HG03469 (cell line): ENCODE results near the gene RAB11FIP5.
A peak's percentile ranks its signal among the peaks of the same experiment; 100 is the strongest.
"Not testable (repeated sequence)": the region's sequence is repeated elsewhere in the genome, so short reads cannot be mapped to it uniquely, and the experiment has no call there.

ENCODE experiments used
- ATAC-seq: cut with Tn5 transposase; IDR thresholded peaks from one replicate; pipeline ENCODE4 v1.9.1; 2021; ENCODE audit warnings: mild to moderate bottlenecking, moderate library complexity, moderate number of reproducible peaks; ENCODE audit not compliant: unreplicated experiment

Gene RAB11FIP5, protein sequence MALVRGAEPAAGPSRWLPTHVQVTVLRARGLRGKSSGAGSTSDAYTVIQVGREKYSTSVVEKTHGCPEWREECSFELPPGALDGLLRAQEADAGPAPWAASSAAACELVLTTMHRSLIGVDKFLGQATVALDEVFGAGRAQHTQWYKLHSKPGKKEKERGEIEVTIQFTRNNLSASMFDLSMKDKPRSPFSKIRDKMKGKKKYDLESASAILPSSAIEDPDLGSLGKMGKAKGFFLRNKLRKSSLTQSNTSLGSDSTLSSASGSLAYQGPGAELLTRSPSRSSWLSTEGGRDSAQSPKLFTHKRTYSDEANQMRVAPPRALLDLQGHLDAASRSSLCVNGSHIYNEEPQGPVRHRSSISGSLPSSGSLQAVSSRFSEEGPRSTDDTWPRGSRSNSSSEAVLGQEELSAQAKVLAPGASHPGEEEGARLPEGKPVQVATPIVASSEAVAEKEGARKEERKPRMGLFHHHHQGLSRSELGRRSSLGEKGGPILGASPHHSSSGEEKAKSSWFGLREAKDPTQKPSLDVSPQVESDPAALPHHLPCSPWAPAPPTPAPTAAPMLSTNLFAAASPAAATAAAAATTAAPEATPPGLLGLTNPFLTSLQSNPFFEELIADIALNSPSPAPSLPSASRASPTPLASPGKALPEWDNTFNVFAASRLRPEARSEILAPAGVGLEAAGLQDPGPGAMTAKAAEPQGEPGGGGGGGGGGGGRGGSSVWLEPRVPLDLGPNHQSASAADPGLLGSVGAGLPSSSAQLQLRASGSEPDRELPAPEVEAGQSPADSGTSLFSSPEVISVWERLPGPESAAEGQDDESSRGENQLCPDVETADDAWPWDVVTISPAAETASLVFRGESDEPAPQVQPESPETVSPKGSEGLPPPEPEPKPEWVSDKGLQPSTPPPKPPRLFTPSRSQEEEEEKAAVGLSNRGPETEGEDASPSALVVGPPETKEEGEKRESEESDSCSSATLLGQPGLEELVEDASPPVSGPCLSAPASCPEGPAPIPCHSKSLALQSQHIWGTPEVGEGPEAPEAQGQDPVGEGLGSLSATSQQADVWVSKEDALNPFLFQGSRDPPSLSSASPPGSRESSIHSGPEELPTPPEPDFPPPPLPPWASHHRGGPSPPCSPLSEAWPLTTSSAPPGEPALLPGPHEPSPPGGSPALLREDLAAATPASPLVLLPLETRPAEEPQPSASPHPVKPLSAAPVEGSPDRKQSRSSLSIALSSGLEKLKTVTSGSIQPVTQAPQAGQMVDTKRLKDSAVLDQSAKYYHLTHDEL (N-terminal part only)

DNA sequence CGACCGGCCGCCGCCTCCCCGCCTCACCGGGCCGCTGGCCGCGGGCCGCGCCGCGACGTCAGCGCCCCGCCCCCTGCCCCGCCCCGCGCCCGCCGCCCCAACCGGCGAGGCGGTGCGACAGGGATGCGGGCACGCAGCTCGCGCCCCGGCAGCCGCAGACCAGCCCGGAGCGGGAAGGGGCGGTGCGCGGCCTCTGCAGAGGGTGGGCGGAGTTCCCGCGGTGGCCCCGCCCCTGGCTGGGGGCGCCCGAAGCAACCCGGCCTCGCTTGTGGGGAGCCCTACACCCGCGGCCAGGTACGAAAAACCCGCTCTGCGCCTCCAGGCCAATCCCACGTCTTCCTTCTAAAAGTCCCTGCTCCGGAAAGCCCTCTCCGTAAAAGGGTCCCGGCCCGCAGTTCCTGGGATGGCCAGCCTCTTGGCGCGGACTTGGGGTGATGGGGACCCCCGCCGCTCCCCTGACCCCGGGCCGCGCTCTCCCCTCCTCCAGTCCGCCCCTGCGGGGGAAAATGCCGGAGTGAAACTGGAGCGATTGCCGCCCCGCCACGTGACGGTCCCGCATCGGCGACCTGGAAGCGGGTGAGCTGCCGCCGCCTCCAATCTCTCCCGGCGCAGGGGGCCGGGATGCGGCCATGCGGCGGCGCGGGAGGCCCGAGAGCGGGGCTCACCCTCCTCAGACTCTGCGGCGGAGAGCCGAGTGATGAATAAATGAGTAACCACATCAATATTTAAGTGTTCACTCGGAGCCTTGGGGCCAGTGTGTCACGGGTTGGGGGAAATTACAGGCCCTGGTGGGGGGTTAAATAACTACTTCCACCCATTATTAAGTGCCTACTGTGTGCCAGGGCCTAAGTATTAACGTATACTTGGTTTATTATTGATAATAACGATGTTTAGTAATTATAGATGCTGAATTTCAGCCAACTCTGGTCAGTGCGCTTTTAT lies at the start of gene RAB11FIP5:
RAB11FIP5 (minus strand) TSS at position 36 of the 942 bp plus-strand sequence. CDS start 171 bp downstream, outside the sequence.
- ATAC-seq, result peak; percentile 66

GRCh38 chr2:73156539-73157124 lies 43.9 kb upstream of the RAB11FIP5 start:
- ATAC-seq, result no peak

GRCh38 chr2:73142937-73143336 lies 30.2 kb upstream of the RAB11FIP5 start:
- no peak for ATAC-seq

- ATAC-seq, result no peak
These were observed 29.1 kb upstream of the RAB11FIP5 start for GRCh38 chr2:73141896-73142295.

DNA sequence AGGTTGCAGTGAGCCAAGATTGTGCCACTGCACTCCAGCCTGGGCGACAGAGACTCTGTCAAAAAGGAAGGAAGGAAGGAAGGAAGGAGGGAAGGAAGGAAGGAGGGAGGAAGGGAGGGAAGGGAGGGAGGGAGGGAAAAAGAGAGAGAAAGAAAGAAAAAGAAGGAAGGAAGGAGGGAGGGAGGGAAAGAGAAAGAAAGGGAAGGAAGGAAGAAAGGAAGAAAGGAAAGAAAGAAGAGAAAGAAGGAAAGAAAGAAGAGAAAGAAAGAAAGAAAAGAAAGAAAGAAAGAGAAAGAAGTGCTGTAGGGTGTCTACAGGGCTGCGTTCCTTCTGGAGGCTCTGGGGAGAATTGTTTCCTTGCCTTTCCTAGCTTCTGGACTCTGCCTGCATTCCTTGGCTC lies 22.5 kb upstream of the RAB11FIP5 start:
- ATAC-seq, result no peak

- no peak for ATAC-seq
These were observed 21.7 kb upstream of the RAB11FIP5 start for GRCh38 chr2:73134471-73134870.

DNA sequence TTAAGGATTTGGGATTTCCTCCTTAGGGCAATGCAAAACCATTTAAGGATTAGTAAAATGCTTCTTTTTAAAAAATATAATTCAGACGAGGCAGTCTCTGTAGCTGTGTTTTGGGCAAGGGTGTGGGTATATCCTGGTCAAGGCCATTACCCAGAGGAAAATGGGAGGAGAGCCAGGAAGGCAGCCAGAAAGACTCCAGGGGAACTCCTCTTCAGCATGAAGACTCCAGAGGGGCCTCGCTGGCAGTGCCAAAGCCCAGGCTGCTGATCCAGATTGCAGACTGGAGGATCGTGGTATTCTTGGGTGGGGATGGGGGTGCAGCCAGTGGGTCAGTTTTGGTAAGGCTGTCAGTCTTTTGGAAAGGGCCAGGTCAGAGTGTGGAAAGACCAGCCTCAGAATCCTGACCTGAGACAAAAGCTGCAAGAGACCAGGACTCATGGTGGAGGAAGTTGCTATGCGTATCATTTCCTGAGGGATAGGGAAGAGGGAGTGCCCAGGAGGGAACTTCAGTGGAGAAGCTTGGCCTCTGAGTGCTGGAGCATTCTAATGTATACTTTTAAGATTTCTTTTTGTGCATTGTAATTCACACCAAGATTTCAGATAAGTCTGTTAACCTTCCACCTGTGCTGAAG lies 20.9 kb upstream of the RAB11FIP5 start:
- no peak for ATAC-seq

DNA sequence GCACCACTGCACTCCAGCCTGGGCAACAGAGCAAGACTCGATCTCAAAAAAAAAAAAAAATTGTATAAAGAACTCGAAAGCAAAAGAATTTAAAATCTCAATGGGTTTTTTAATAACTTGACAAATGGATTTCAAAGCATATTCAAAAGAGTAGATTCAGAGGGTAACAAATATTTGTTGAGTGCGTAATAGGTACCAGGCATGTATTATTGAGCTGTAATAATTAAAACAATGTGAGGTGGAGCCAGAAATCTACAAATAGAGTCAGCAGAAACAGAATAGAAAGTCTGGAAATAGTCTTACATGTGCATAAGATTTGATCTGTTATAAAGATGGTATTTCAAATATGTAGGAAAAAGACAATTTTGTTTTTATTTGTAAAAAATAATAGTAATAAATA lies 19.1 kb upstream of the RAB11FIP5 start:
- no peak for ATAC-seq

DNA sequence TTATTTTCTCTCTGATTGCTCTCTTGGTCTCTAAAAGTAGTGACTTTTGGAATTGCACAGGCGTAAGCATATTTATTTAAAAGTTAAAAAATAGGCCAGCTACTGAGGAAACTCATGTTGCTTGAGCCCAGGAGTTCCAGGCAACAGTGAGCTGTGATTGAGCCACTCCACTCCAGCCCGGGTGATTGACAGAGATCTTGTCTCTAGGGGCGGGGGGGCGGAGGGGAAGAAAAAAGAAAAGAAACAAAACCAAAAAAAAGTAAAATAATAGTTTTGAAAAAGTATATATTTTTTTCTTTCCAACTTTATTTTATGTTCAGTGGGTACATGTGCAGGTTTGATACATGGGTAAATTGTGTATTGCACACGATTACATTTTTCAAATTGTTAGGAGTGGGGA lies 18.0 kb upstream of the RAB11FIP5 start:
- ATAC-seq, result no peak

- ATAC-seq, result no peak
These were observed 16.2 kb upstream of the RAB11FIP5 start for GRCh38 chr2:73128841-73129535.

- no peak for ATAC-seq
These were observed 9.8 kb upstream of the RAB11FIP5 start for GRCh38 chr2:73122536-73122935.

DNA sequence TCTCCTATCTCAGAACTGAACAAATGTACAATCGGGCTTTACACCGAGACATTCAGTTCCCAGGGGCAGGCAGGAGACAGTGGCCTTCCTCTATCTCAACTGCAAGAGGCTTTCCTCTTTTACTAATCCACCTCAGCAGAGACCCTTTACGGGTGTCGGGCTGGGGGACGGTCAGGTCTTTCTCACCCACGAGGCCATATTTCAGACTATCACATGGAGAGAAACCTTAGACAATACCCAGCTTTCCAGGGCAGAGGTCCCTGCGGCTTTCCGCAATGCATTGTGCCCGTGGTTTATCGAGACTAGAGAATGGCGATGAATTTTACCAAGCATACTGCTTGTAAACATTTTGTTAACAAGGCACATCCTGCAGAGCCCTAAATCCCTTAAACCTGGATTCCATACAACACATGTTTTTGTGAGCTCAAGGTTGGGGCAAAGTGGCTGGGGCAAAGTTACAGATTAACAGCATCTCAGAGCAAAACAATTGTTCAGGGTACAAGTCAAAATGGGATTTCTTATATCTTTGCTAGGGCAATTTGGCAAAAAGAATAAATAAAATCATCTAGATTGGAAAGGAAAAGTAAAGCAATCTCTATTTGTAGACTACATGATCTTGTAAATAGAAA lies 7.0 kb upstream of the RAB11FIP5 start:
- ATAC-seq, result not testable (repeated sequence)

DNA sequence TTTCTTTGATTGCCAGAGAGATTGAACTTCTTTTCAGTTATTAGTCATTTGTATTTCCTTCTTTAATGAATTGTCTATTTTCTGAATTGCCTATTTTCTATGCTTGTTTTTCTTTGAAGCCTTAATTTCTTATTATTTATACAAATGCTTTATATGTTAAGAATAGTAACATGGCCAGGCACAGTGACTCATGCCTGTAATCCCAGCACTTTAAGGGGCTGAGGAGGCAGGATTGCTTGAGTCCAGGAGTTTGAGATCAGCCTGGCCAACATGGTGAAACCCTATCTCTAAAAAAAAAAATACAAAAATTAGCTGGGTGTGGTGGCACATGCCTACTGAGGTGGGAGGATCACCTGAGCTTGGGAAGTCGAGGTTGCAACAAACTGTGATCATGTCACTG lies 4.7 kb upstream of the RAB11FIP5 start:
- ATAC-seq, result no peak

DNA sequence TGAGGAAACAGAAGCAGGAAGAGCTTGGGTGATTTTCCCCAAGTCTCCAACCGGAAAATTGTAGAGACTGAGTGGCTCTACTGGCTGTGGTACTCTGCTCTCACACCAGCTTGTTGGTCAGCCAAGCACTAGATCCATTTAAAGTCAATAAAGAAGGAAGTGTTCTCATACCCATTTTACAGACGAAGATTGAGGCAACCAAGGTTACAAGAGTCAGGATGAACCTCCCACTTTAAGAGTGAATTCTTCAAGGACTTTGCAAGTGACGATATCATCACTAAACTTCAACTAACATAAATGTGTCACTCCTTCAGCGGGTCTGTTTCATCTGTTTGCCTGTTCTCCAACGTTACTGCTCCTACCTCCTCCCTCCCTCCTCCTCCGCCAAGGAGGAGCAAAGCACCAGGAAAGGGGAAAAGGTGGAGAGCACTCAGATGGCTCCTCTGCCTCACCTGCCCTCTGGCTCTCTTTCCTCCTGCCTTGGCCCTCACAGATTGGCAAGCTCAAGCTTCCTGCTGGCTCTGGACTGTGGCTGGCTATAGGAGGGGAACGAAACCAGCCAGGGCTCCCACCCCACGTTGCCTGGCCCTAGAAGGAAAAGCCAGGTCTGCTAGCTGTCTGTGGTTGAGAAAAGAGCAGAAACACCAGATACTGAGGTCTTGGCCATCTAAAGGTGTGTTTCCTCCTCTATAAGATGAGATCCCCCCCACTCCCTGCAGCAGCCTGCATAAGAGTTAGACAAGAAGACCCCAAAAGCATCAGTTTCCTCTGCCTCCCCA lies 3.6 kb upstream of the RAB11FIP5 start:
- no peak for ATAC-seq

GRCh38 chr2:73114273-73114867 lies 1.6 kb upstream of the RAB11FIP5 start:
- no peak for ATAC-seq

DNA sequence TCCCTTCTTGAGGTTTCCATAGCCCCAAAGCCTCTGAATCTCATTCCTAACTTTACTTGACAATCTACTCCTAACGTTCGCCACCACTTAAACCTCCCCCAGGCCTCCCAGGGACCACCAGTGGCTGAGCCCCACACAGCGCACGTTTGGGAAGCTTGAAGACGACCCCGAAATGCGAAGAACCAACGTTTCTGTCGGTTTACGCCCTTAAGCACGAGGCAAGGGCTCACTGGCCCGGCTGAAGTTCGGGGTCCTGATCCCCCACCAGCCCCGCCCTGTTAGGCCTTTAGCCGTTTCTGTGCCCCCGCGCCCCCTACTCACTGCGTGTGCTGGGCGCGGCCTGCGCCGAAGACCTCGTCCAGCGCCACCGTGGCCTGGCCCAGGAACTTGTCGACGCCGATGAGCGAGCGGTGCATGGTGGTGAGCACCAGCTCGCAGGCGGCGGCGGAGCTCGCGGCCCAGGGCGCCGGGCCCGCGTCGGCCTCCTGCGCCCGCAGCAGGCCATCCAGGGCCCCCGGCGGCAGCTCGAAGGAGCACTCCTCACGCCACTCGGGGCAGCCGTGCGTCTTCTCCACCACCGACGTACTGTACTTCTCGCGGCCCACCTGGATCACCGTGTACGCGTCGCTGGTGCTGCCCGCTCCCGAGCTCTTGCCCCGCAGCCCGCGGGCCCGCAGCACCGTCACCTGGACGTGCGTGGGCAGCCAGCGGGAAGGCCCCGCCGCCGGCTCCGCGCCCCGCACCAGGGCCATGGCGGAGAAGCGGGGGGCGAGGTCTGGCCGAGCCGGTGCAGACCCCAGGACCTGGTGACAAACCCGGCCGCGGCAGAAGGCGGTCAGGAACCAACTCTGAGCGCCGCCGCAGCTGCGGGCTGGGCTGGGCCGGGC lies 479 bp downstream of the RAB11FIP5 start:
- ATAC-seq, result no peak
